IMR-90 (cell line): ENCODE measurements around the gene TIGD1. TPM values are rescaled to one million over a fixed set of nuclear protein-coding genes. Genes with fewer than 3 reads are reported as not detected.
"Not testable (repeated sequence)": the region's sequence is repeated elsewhere in the genome, so short reads cannot be mapped to it uniquely, and the experiment has no call there.

Experiments
- ATAC-seq: fragments of 200-7000 bp; cut with Tn5 transposase; 2 replicates; pipeline ENCODE4 v1.9.1; 2020; ENCODE audit warnings: low read depth, mild to moderate bottlenecking, moderate library complexity
- BruUV-seq: library from RNA; stranded (reverse); fragments of 400-500 nt; replicated peaks from 2 replicates; lab custom pipeline; 2021; lab: Mats Ljungman, UMichigan
- CTCF ChIA-PET: fragments of 300-600 bp; formaldehyde crosslinking; extraction: SDS; loops from one replicate; lab custom pipeline; 2021; ENCODE audit warnings: antibody characterized with exemption; lab: Yijun Ruan, JAX
- POLR2A ChIA-PET: fragments of 300-600 bp; sonication (Branson Sonifier 250); formaldehyde crosslinking; loops from one replicate; lab custom pipeline; 2022; ENCODE audit warnings: antibody characterized with exemption; ENCODE audit not compliant: unreplicated experiment; lab: Charles Lee
- DNase-seq: peaks from one replicate; pipeline ENCODE4 v3.0.0; 2013
- H2AFZ ChIP-seq: replicated peaks from 2 replicates; pipeline ENCODE3; 2013; ENCODE audit warnings: low read length, mild to moderate bottlenecking; ENCODE audit not compliant: poor library complexity
- H2AK5ac ChIP-seq: 2 replicates; pipeline ENCODE4 v1.6.1; 2013; ENCODE audit warnings: low read depth, low read length, inconsistent platforms
- H2AK9ac ChIP-seq: replicated peaks from 2 replicates; pipeline ENCODE3; 2013; ENCODE audit warnings: mild to moderate bottlenecking, low read depth, low read length, moderate library complexity; ENCODE audit not compliant: poor library complexity
- H2BK120ac ChIP-seq: 2 replicates; pipeline ENCODE4 v1.6.1; 2013; ENCODE audit warnings: low read depth, low read length, inconsistent platforms
- H2BK15ac ChIP-seq: 3 replicates; pipeline ENCODE4 v1.6.1; 2013; ENCODE audit warnings: low read depth, low read length, inconsistent platforms
- H2BK20ac ChIP-seq: 2 replicates; pipeline ENCODE4 v1.6.1; 2013; ENCODE audit warnings: low read depth, mild to moderate bottlenecking, inconsistent platforms, low read length, moderate library complexity
- H2BK5ac ChIP-seq: 2 replicates; pipeline ENCODE4 v1.6.1; 2013; ENCODE audit warnings: mild to moderate bottlenecking, low read depth, low read length, inconsistent platforms; ENCODE audit not compliant: poor library complexity, severe bottlenecking
- H3K14ac ChIP-seq: replicated peaks from 2 replicates; pipeline ENCODE4 v1.6.1; 2013; ENCODE audit warnings: low read depth, low read length, inconsistent platforms
- H3K18ac ChIP-seq: 2 replicates; pipeline ENCODE4 v1.6.1; 2013; ENCODE audit warnings: low read depth, low read length, control low read depth
- H3K23ac ChIP-seq: 2 replicates; pipeline ENCODE4 v1.6.1; 2013; ENCODE audit warnings: low read depth, low read length, inconsistent platforms
- H3K27ac ChIP-seq: 2 replicates; pipeline ENCODE4 v1.5.1; 2013; ENCODE audit warnings: mild to moderate bottlenecking, control low read depth, low read length; ENCODE audit not compliant: insufficient read depth
- H3K27me3 ChIP-seq: 2 replicates; pipeline ENCODE4 v1.6.1; 2013; ENCODE audit warnings: low read length; ENCODE audit not compliant: control insufficient read depth, insufficient read depth
- H3K36me3 ChIP-seq: 2 replicates; pipeline ENCODE4 v1.6.1; 2013; ENCODE audit warnings: low read length, mixed read lengths; ENCODE audit not compliant: control insufficient read depth, insufficient read depth
- H3K4ac ChIP-seq: 2 replicates; pipeline ENCODE4 v1.6.1; 2013; ENCODE audit warnings: low read depth, low read length, inconsistent platforms
- H3K4me1 ChIP-seq: 2 replicates; pipeline ENCODE4 v1.6.1; 2013; ENCODE audit warnings: low read length, mixed read lengths; ENCODE audit not compliant: control insufficient read depth, insufficient read depth
- H3K4me2 ChIP-seq: 2 replicates; pipeline ENCODE4 v1.6.1; 2013; ENCODE audit warnings: low read depth, mild to moderate bottlenecking, control low read depth, low read length, moderate library complexity
- H3K4me3 ChIP-seq: 2 replicates; pipeline ENCODE4 v1.5.1; 2013; ENCODE audit warnings: low read depth, mild to moderate bottlenecking, control low read depth, low read length, moderate library complexity; ENCODE audit not compliant: insufficient read depth
- H3K56ac ChIP-seq: 2 replicates; pipeline ENCODE4 v1.6.1; 2013; ENCODE audit warnings: low read length, inconsistent platforms; ENCODE audit not compliant: insufficient read depth; ENCODE audit errors: extremely low read depth
- H3K79me1 ChIP-seq, 2 experiments: 2 replicates each; pipeline ENCODE4 v1.6.1; 2013; ENCODE audit warnings: low read length in 2 of 2, inconsistent platforms in 1 of 2, low read depth in 1 of 2
- H3K9ac ChIP-seq: 2 replicates; pipeline ENCODE4 v1.6.1; 2013; ENCODE audit warnings: low read depth, low read length, control low read depth
- H3K9me1 ChIP-seq: 2 replicates; pipeline ENCODE4 v1.6.1; 2013; ENCODE audit warnings: low read length, inconsistent platforms; ENCODE audit not compliant: insufficient read depth
- H3K9me3 ChIP-seq: 2 replicates; pipeline ENCODE4 v1.6.1; 2013; ENCODE audit warnings: low read length; ENCODE audit not compliant: control insufficient read depth, insufficient read depth
- H4K20me1 ChIP-seq: 2 replicates; pipeline ENCODE4 v1.6.1; 2013; ENCODE audit warnings: low read length, inconsistent platforms; ENCODE audit not compliant: insufficient read depth
- H4K5ac ChIP-seq: 2 replicates; pipeline ENCODE4 v1.6.1; 2013; ENCODE audit warnings: mild to moderate bottlenecking, low read depth, low read length, control low read depth
- H4K8ac ChIP-seq, 2 experiments: 2 replicates each; pipeline ENCODE4 v1.6.1; 2013; ENCODE audit warnings: low read depth in 2 of 2, low read length in 2 of 2, control low read depth in 1 of 2, inconsistent platforms in 1 of 2
- H4K91ac ChIP-seq: 2 replicates; pipeline ENCODE4 v1.6.1; 2013; ENCODE audit warnings: low read depth, low read length, inconsistent platforms; ENCODE audit not compliant: insufficient read depth
- POLR2A ChIP-seq: IDR thresholded peaks from 2 replicates; pipeline ENCODE4 v1.6.1; 2012; ENCODE audit warnings: mild to moderate bottlenecking, low read depth, low read length
- WGBS, 2 experiments: methylation state at CpG; one replicate each; pipeline versions ENCODE4 v1.1.5 to v1.1.7; 2013; ENCODE audit warnings: missing lambda C conversion rate in 2 of 2; ENCODE audit not compliant: insufficient read length in 1 of 2; ENCODE audit errors: extremely low coverage in 2 of 2; 5-methylcytosine and 5-hydroxymethylcytosine counted together
- dilution Hi-C: fragments of 300-500 bp; cut with HindIII; formaldehyde crosslinking; loops from one replicate; pipeline ENCODE4 v1.14.3; 2018; ENCODE audit warnings: low sequenced_read_pairs; ENCODE audit not compliant: unreplicated experiment
- in situ Hi-C: fragments of 300-500 bp; cut with MboI; formaldehyde crosslinking; loops from 3 replicates; pipeline ENCODE4 v1.14.3; 2019; ENCODE audit warnings: low sequenced_read_pairs, inconsistent platforms, mixed read lengths
- intact Hi-C: fragments of 100-400 bp; cut with micrococcal nuclease; formaldehyde crosslinking; loops from 2 replicates; pipeline ENCODE4 v1.10.0; 2022
- polyA plus RNA-seq, 3 experiments: library from polyadenylated mRNA; depleted of rRNA; stranded (reverse); fragments of >200 nt; gene quantifications; 2 replicates each; pipeline ENCODE4 v1.2.3, GENCODE V29; 2012; ENCODE audit warnings: low replicate concordance in 1 of 3
- total RNA-seq: library from RNA; depleted of rRNA; stranded (reverse); fragments of >200 nt; gene quantifications from 2 replicates; pipeline ENCODE4 v1.2.3, GENCODE V29; 2012

Gene TIGD1
- total and polyA plus RNA-seq, 2 of the 4 experiments (the other 2 are of a cell fraction): 2.7 to 2.9 TPM

DNA sequence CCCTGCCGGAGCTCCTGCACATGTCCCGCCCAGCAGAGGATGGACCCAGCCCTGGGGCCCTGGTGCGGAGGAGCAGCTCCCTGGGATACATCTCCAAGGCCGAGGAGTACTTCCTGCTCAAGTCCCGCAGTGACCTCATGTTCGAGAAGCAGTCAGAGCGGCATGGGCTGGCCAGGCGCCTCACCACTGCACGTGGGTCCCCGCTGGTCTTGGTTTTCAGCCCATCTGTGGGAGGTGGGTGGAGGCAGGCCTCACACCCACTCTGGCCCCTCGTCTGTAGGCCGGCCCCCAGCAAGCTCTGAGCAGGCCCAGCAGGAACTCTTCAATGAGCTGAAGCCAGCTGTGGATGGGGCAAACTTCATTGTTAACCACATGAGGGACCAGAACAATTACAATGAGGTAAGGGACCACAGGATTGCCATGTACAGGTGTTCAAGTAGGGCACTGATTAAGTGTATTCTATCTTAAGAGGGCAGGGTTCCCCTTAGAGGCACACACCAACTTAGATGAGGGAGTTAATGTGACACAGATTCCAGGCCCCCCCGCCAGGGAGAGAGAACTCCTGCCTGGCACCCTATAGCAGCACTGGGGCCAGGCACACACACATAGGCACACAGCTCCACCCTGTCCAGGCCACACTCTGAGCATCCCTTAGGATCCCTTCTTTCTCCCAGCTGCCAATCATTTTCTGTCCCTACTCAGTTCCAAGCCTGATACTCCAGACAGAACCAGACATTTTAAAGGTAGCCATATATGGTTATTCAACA, 16.2 kb downstream of the TIGD1 start (continued):
- no peak for TF ChIP-seq POLR2A

DNA sequence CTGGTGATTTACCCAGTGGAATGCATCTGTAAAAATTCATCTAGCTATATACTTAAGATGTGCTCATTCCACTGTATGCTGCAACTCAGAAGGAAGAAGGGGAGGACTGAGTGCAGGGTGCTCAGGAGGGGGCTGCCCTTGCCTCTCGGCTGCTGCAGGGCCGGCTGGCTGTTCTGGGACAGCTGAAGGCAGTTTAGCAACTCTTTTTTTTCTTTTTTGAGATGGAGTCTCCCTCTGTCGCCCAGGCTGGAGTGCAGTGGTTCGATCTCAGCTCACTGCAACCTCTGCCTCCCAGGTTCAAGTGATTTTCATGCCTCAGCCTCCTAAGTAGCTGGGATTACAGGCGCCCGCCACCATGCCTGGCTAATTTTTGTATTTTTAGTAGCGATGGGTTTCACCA, 17.5 kb downstream of the TIGD1 start:
- H3K27me3 ChIP-seq: peaks cover 19% of the 10 kb centered on the region
- H3K9me1 ChIP-seq, H4K20me1 ChIP-seq, BruUV-seq, H2BK120ac ChIP-seq, ATAC-seq, H3K4ac ChIP-seq, H3K14ac ChIP-seq, H4K5ac ChIP-seq, H3K56ac ChIP-seq, H4K8ac ChIP-seq, H2AK9ac ChIP-seq, intact Hi-C loops, H3K79me1 ChIP-seq, H2BK20ac ChIP-seq, H3K4me1 ChIP-seq, H3K9me3 ChIP-seq, DNase-seq, H3K27ac ChIP-seq, H3K4me2 ChIP-seq, H3K36me3 ChIP-seq, H3K23ac ChIP-seq, H2AK5ac ChIP-seq, H2BK5ac ChIP-seq, CTCF ChIA-PET, H3K4me3 ChIP-seq, H2AFZ ChIP-seq, H3K18ac ChIP-seq, H3K9ac ChIP-seq, in situ Hi-C loops, H4K91ac ChIP-seq, H2BK15ac ChIP-seq, dilution Hi-C loops, POLR2A ChIA-PET: not testable (repeated sequence)
- no CpG with 5 or more reads among the region's 7 CpGs for WGBS, 2 experiments
